Stimulated activated effector memory CD8-positive, alpha-beta T cell treated with anti-CD3 and anti-CD28 coated beads, Interleukin-12 subunit alpha, Interleukin-12 subunit beta, amount 100 ng/mL, for 72 hours (primary cell): ENCODE measurements around the gene KLHL36.

Experiments used
- ATAC-seq: fragments of 150-1000 bp; cut with Tn5 transposase; 2 replicates; pipeline ENCODE4 v1.10.0; 2021
- DNase-seq, 2 donors: peaks; one replicate each; pipeline ENCODE4 v3.0.0; 2021 to 2022; ENCODE audit warnings: low spot score in 2 of 2
- H3K27ac Mint-ChIP-seq: one replicate; pipeline ENCODE4 v1.8.0; 2022; ENCODE audit warnings: mild to moderate bottlenecking, mixed read lengths
- H3K36me3 Mint-ChIP-seq: one replicate; pipeline ENCODE4 v1.8.0; 2022; ENCODE audit warnings: mild to moderate bottlenecking, mixed read lengths
- H3K4me1 Mint-ChIP-seq: one replicate; pipeline ENCODE4 v1.8.0; 2022; ENCODE audit warnings: mixed read lengths
- H3K4me3 Mint-ChIP-seq: one replicate; pipeline ENCODE4 v1.8.0; 2022; ENCODE audit warnings: mild to moderate bottlenecking, mixed read lengths
- H3K9me3 Mint-ChIP-seq: one replicate; pipeline ENCODE4 v1.8.0; 2022; ENCODE audit warnings: mixed read lengths

KLHL36 gene

DNA sequence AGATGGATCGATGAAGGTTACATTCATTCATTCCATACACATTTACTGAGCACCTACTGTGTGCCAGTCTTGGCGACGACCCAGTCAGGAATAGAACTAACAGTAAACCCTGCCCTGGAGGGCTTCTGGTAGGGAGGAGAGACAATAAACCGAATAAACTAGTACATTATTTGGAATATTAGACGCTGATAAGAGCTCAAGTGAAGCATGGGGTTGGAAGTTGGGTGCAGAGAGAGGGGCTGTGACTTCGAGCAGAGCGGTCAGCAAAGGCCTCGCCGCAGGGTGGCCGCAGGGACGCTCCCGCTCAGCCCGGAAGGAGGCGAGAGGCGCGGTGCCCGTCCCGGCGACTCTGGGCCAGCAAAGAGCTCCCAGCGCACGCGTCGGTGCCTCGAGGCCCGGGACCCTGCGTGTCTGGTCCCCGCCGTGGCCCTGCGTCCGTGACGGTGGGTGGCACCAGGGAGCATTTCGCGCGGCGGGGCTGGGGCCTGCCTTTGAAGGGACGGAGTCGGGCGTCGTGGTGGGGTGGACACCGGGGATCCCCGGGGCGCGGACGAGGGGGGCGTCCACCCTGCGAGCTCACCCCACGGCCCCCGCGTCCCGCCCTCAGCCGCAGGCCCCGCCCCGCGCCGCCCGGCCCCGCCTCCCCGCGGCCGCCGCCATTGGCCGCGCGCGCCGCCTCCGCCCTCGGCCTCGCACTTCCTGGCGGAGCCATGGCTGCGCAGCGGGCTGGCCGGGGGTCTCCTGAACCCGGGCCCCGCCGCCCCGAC lies at the start of gene KLHL36:
Gene KLHL36 (plus strand): TSS at position 684 of the 767 bp plus-strand sequence. CDS start 2,357 bp downstream, outside the sequence.
- Mint-ChIP-seq H3K4me3 (peak within 1 kb of the TSS; percentile 81), H3K27ac (peak within 1 kb of the TSS; percentile 94), H3K4me1 (peaks cover 48% of the 10 kb centered on the region), H3K36me3 (peaks cover 41% of the 10 kb centered on the region), H3K9me3 (no peaks in the 10 kb centered on the region)
- DNase-seq (peak; percentile 74 to 84), ATAC-seq (peak; percentile 89)

DNA sequence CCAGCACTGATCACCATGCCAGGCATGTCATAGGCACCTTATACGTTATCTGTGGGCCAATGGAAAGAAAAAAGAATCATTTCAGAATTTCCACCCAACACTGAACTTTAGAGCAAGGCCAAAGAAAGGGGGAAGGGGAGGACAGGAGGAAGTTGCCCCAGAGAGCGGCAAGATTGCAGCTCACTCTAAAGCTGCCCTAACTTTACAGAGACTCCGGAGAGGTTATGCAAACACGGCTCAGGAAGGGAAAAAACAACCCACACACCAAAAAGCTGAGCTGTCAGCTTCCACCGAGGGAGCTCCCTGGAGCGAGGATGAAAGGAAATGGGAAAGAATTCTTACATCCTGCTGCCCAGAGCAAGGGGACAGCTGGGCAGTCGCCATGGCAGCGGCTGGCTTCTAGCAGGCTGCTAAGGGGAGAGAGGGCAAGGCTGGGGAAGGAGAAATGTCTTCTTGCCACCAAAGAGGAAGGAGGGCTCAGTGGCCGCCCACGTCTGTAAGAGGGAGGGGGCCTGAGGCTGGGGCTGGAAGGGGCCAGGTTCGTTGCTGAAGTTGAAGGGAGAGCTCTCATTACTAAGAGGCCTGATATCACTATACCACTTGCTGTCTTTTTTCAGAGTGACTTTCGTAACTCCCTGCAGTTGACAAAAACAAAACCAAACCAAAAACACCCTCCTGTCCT lies 48.6 kb upstream of the KLHL36 start:
- peak overlapping the region; percentile 89 for H3K27ac Mint-ChIP-seq
- peak; percentile 81 for ATAC-seq
- peaks cover 64% of the 10 kb centered on the region for H3K36me3 Mint-ChIP-seq
- no peaks in the 10 kb centered on the region for H3K9me3 Mint-ChIP-seq
- peak in 1 of 2 donors; percentile 84 for DNase-seq
- H3K4me3 Mint-ChIP-seq: peak overlapping the region; percentile 83
- H3K4me1 Mint-ChIP-seq: peaks cover 86% of the 10 kb centered on the region

DNA sequence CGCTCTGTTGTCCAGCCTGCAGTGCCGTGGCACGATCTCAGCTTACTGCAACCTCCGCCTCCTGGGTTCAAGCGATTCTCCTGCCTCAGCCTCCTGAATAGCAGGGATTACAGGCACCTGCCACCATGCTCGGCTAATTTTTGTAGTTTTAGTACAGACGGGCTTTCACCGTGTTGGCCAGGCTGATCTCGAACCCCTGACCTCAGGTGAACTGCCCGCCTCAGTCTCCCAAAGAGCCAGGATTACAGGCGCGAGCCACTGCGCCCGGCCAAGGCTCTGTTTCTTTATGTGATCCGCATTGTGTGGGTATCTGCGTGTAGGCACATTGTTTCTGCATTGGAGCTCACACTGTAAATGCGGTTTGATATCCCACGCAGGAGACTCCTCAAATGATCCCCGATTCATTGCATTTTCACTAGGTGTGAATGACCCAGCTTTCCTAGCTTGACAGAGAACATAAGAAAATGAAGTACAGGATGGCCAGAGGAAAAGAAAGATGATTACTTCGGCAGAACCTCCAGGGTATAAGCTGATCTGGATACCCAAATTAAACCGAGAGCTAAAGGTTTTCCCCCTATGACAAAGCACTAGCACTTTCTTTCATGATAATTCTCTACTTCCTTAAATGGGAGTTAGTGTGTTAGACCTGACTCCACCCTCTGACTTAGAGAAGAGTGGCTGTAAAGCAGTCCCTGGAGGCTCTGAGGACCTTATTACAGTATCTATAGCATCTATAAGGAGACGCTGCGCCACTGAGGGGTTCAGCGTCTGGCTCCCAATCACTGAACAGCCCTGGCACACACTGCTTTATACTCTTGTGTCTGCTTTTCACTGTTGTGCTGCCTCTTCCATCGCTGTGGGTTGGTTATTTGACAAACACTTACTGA lies 47.7 kb upstream of the KLHL36 start:
- peak overlapping the region; percentile 83 for H3K4me3 Mint-ChIP-seq
- peak overlapping the region; percentile 89 for H3K27ac Mint-ChIP-seq
- ATAC-seq: peak; percentile 77
- peaks cover 62% of the 10 kb centered on the region for H3K36me3 Mint-ChIP-seq
- H3K4me1 Mint-ChIP-seq: peaks cover 83% of the 10 kb centered on the region
- no peak for DNase-seq
- H3K9me3 Mint-ChIP-seq: no peaks in the 10 kb centered on the region

DNA sequence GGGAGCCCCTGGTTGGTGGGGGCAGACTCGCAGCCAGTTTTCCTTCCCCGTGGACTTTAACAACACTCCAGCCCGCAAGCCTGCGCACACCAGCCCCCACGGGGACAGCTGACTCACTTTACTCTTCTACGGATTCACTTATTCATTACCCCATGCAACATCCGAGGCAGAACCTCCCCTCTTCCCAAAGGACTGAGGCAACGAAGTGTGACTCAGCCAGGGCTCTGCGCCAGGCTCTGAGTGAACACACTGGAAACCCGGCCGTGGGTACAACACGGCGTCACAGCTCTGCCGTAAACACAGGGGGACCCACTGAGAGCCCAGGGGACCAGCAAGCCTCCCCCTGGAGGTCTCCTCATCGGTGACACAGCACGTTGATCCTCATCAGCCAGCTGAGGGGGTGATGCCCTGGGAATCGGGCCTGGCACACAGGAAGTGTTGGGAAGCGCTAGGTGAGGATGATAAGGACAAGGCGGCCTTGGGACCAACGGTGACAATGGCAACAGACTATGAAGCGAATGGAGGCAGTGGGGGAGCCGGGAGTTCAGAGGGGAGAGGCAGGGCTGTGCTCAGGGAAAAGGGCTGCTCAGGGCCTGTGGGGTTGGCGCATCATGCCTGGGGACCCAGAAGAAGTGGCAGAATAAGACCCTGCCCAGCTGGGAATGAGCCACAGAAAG lies 45.0 kb upstream of the KLHL36 start:
- Mint-ChIP-seq H3K4me1 (peaks cover 83% of the 10 kb centered on the region), H3K36me3 (peaks cover 48% of the 10 kb centered on the region), H3K27ac (peak overlapping the region; percentile 74), H3K4me3 (peak overlapping the region; percentile 73), H3K9me3 (no peaks in the 10 kb centered on the region)
- ATAC-seq: peak; percentile 44
- DNase-seq: peak in 1 of 2 donors; percentile 60

DNA sequence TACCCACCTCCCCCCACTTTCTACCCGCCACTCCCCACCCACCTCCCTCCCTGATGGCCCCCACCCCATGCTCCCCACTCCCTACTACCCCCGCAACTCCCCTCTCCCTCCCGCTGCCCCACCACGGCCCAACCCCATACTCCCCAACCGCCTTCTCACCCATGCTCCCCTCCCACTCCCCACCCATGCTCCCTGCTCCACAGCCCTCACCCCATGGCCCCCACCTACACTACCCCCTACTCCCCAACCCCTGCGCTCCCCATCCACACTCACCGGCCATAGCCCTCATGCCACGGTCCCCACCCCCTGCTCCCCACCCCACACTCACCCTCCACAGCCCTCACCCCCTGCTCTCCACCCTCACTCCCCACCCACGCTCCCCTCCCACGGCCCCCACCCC lies 44.4 kb upstream of the KLHL36 start:
- Mint-ChIP-seq H3K27ac (peak overlapping the region; percentile 86), H3K9me3 (no peaks in the 10 kb centered on the region), H3K4me1 (peaks cover 84% of the 10 kb centered on the region), H3K36me3 (peaks cover 48% of the 10 kb centered on the region), H3K4me3 (peak overlapping the region; percentile 73)
- no peak for ATAC-seq
- no peak for DNase-seq

DNA sequence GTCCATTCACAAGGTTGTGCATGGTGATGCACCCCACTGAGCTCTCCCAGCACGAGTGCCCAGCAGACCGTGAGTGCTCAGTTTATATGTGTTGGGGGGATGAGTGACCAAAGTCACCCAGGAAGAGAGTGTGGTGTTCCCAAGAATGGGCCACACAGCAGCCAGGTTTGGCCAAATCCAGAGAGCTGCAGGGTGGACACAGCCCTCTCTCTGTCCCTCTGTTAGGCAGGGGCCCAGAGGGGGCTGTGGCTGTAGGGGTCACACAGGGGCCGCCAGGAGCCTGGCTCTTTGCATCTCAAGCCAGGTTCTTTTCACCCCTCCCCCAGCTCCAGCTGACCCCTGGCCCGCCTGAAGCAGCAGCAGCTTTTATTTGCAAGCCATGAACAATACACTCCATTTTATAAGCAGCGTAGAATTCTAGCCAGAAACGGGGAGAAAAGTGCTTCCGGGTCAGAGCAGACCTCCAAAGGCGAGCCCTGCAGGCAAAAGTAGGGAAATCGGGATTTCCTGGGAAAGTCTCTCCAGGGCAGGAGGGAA lies 43.8 kb upstream of the KLHL36 start:
- Mint-ChIP-seq H3K4me3 (peak overlapping the region; percentile 47), H3K27ac (peak overlapping the region; percentile 86), H3K36me3 (peaks cover 44% of the 10 kb centered on the region), H3K4me1 (peaks cover 84% of the 10 kb centered on the region), H3K9me3 (no peaks in the 10 kb centered on the region)
- DNase-seq: no peak
- ATAC-seq: no peak

- peaks cover 35% of the 10 kb centered on the region for H3K36me3 Mint-ChIP-seq
- no peak overlapping the region for H3K4me3 Mint-ChIP-seq
- no peak overlapping the region for H3K27ac Mint-ChIP-seq
- peaks cover 84% of the 10 kb centered on the region for H3K4me1 Mint-ChIP-seq
- H3K9me3 Mint-ChIP-seq: no peaks in the 10 kb centered on the region
- ATAC-seq (no peak), DNase-seq (no peak)
Measured at GRCh38 chr16:84605339-84605848, 42.9 kb upstream of the KLHL36 start.

GRCh38 chr16:84606081-84606875 lies 42.0 kb upstream of the KLHL36 start:
- DNase-seq: peak in 1 of 2 donors; percentile 66

DNA sequence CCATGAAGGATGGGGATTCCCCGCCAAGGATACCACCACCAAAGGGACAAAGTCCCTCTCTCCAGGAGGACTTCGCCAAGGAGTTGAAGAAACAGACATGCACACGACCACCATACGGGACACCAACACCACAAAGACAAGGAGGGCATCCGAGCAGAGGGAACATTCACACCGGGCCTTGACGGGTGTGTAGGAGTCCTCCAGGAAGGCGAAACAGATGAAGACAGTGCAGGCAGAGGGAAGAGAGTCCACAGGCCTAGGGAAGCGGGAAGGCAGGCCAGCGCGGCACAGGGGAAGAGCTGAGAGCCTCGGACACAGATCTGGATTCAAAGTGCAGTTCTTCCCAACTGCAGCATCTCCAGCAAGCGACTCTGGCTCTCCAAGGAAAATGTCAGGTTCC lies 41.2 kb upstream of the KLHL36 start:
- no peaks in the 10 kb centered on the region for H3K9me3 Mint-ChIP-seq
- peak overlapping the region; percentile 49 for H3K4me3 Mint-ChIP-seq
- H3K36me3 Mint-ChIP-seq: peaks cover 35% of the 10 kb centered on the region
- no peak for DNase-seq
- H3K27ac Mint-ChIP-seq: peak overlapping the region; percentile 81
- ATAC-seq: no peak
- peaks cover 82% of the 10 kb centered on the region for H3K4me1 Mint-ChIP-seq

More at GRCh38 chr16:84606081-84606875, 42.0 kb upstream of the KLHL36 start:
- Mint-ChIP-seq H3K4me3 (peak overlapping the region; percentile 49), H3K9me3 (no peaks in the 10 kb centered on the region), H3K27ac (peak overlapping the region; percentile 81), H3K36me3 (peaks cover 30% of the 10 kb centered on the region), H3K4me1 (peaks cover 84% of the 10 kb centered on the region)
- peak; percentile 70 for ATAC-seq

GRCh38 chr16:84607694-84608093 lies 40.6 kb upstream of the KLHL36 start:
- H3K4me1 Mint-ChIP-seq: peaks cover 84% of the 10 kb centered on the region

GRCh38 chr16:84608282-84608681 lies 40.0 kb upstream of the KLHL36 start:
- no peaks in the 10 kb centered on the region for H3K9me3 Mint-ChIP-seq
- H3K4me3 Mint-ChIP-seq: peak overlapping the region; percentile 49
- ATAC-seq: peak; percentile 72
- no peak overlapping the region for H3K27ac Mint-ChIP-seq
- peaks cover 35% of the 10 kb centered on the region for H3K36me3 Mint-ChIP-seq
- H3K4me1 Mint-ChIP-seq: peaks cover 81% of the 10 kb centered on the region
- peak in 1 of 2 donors; percentile 60 for DNase-seq

More at GRCh38 chr16:84607694-84608093, 40.6 kb upstream of the KLHL36 start:
- ATAC-seq (no peak), DNase-seq (peak in 1 of 2 donors; percentile 57)
- Mint-ChIP-seq H3K27ac (peak overlapping the region; percentile 81), H3K4me3 (peak overlapping the region; percentile 49), H3K36me3 (peaks cover 37% of the 10 kb centered on the region), H3K9me3 (no peaks in the 10 kb centered on the region)

GRCh38 chr16:84609563-84610177 lies 38.6 kb upstream of the KLHL36 start:
- Mint-ChIP-seq H3K27ac (peak overlapping the region; percentile 75), H3K9me3 (no peaks in the 10 kb centered on the region), H3K36me3 (peaks cover 43% of the 10 kb centered on the region), H3K4me1 (peaks cover 82% of the 10 kb centered on the region), H3K4me3 (peak overlapping the region; percentile 49)
- DNase-seq: no peak
- ATAC-seq: no peak

GRCh38 chr16:84610376-84610775 lies 37.9 kb upstream of the KLHL36 start:
- no peak for DNase-seq
- Mint-ChIP-seq H3K9me3 (no peaks in the 10 kb centered on the region), H3K4me1 (peaks cover 85% of the 10 kb centered on the region), H3K4me3 (peak overlapping the region; percentile 49), H3K27ac (peak overlapping the region; percentile 75), H3K36me3 (peaks cover 43% of the 10 kb centered on the region)
- ATAC-seq: no peak
